Pons (tissue), 1 donor: ENCODE measurements around the gene CREBRF.
"Not testable (repeated sequence)": the region's sequence is repeated elsewhere in the genome, so short reads cannot be mapped to it uniquely, and the experiment has no call there.

Experiments
- DNase-seq: peaks from one replicate; pipeline ENCODE4 v3.0.0-alpha.2; 2016; ENCODE audit warnings: low spot score

The CREBRF gene

GRCh38 chr5:173039188-173039587, 17.0 kb upstream of the CREBRF start:
- DNase-seq, result no peak

GRCh38 chr5:173039964-173040363, 16.2 kb upstream of the CREBRF start:
- DNase-seq, result no peak

- DNase-seq, result no peak
Observed at GRCh38 chr5:173041881-173042762, 14.0 kb upstream of the CREBRF start.

GRCh38 chr5:173042763-173043107, 13.4 kb upstream of the CREBRF start:
- DNase-seq, result no peak

- DNase-seq, result no peak
Observed at GRCh38 chr5:173045474-173045873, 10.7 kb upstream of the CREBRF start.

GRCh38 chr5:173047096-173047837, 8.9 kb upstream of the CREBRF start:
- DNase-seq, result not testable (repeated sequence)

- DNase-seq, result no peak
Observed at GRCh38 chr5:173047838-173048105, 8.4 kb upstream of the CREBRF start.

- no peak for DNase-seq
Observed at GRCh38 chr5:173050791-173051190, 5.4 kb upstream of the CREBRF start.

GRCh38 chr5:173051746-173052145, 4.4 kb upstream of the CREBRF start:
- no peak for DNase-seq

GRCh38 chr5:173053041-173053440, 3.1 kb upstream of the CREBRF start:
- no peak for DNase-seq

- DNase-seq, result no peak
Observed at GRCh38 chr5:173055042-173055721, 970 bp upstream of the CREBRF start.

- DNase-seq, result no peak
Observed at GRCh38 chr5:173055722-173055982, 500 bp upstream of the CREBRF start.

- no peak for DNase-seq
Observed at GRCh38 chr5:173056783-173057061, 570 bp downstream of the CREBRF start.

GRCh38 chr5:173057062-173057924, 1.1 kb downstream of the CREBRF start:
- DNase-seq, result peak; percentile 98

GRCh38 chr5:173062141-173062540, 6.0 kb downstream of the CREBRF start:
- no peak for DNase-seq

- no peak for DNase-seq
Observed at GRCh38 chr5:173065155-173065554, 9.0 kb downstream of the CREBRF start.

GRCh38 chr5:173069671-173070070, 13.5 kb downstream of the CREBRF start:
- DNase-seq, result no peak

- DNase-seq, result no peak
Observed at GRCh38 chr5:173075137-173075843, 19.1 kb downstream of the CREBRF start.

GRCh38 chr5:173075970-173076369, 19.8 kb downstream of the CREBRF start:
- DNase-seq, result no peak

GRCh38 chr5:173076471-173076870, 20.3 kb downstream of the CREBRF start:
- not testable (repeated sequence) for DNase-seq

GRCh38 chr5:173078878-173079277, 22.7 kb downstream of the CREBRF start:
- DNase-seq, result no peak

- no peak for DNase-seq
Observed at GRCh38 chr5:173089581-173089980, 33.4 kb downstream of the CREBRF start.
